ENCODE measurements around the gene CDIP1. TPM values are rescaled to one million over a fixed set of nuclear protein-coding genes. Genes with fewer than 3 reads are reported as not detected.

The CDIP1 gene
- 13.8 to 15.2 TPM (median 14.7 TPM) in 5 replicates for total RNA-seq (2022; extraction: Qiagen RNA extraction)

GRCh38 chr16:4538350-4539235 lies at the start of gene CDIP1:
Gene CDIP1 (minus strand): TSS chr16:4538773. CDS start chr16:4514130, 24,643 bp downstream.

GRCh38 chr16:4556112-4556511 lies 17.5 kb upstream of the CDIP1 start, which contains the start of gene C16orf96:
Gene C16orf96 (plus strand): TSS chr16:4556340. CDS start chr16:4556490, 150 bp downstream.

GRCh38 chr16:4475880-4476788 lies 62.4 kb downstream of the CDIP1 start, which contains the start of gene HMOX2:
Gene HMOX2 (plus strand): TSS chr16:4476398. CDS start chr16:4505525, 29,127 bp downstream.

GRCh38 chr16:4474192-4474961 lies 64.2 kb downstream of the CDIP1 start, which contains the start of gene NMRAL1:
Gene NMRAL1 (minus strand): TSS chr16:4474625. CDS start chr16:4474132, 493 bp downstream.

Other genes starting within 250 kb of the CDIP1 start
- 18.7 to 26.8 TPM (median 25.8 TPM) in 5 replicates for gene GLIS2, start 222.7 kb downstream of the CDIP1 start, total RNA-seq (2022; extraction: Qiagen RNA extraction)
- 55.3 to 73.4 TPM (median 71.7 TPM) in 5 replicates for gene PAM16, start 187.5 kb downstream of the CDIP1 start, total RNA-seq (2022; extraction: Qiagen RNA extraction)
- 3.3 to 5.1 TPM (median 5.0 TPM) in 5 replicates for gene VASN, start 166.9 kb downstream of the CDIP1 start, total RNA-seq (2022; extraction: Qiagen RNA extraction)
- gene CORO7, start 122.2 kb downstream of the CDIP1 start, total RNA-seq (2022; extraction: Qiagen RNA extraction) = 11.6 to 18.8 TPM (median 17.3 TPM) in 5 replicates
- gene DNAJA3, start 112.9 kb downstream of the CDIP1 start, total RNA-seq (2022; extraction: Qiagen RNA extraction) = 58.0 to 69.0 TPM (median 66.0 TPM) in 5 replicates
- gene NMRAL1, start 64.1 kb downstream of the CDIP1 start, total RNA-seq (2022; extraction: Qiagen RNA extraction) = 43.0 to 49.1 TPM (median 47.6 TPM) in 5 replicates
- gene HMOX2, start 62.4 kb downstream of the CDIP1 start, total RNA-seq (2022; extraction: Qiagen RNA extraction) = 59.5 to 70.9 TPM (median 67.8 TPM) in 5 replicates
- gene C16orf96, start 17.6 kb upstream of the CDIP1 start, total RNA-seq (2022; extraction: Qiagen RNA extraction) = 0.02 to 0.06 TPM (median 0.04 TPM) in 5 replicates
- 37.2 to 67.4 TPM (median 63.7 TPM) in 5 replicates for gene UBALD1, start 76.1 kb upstream of the CDIP1 start, total RNA-seq (2022; extraction: Qiagen RNA extraction)
- gene MGRN1, start 86.1 kb upstream of the CDIP1 start, total RNA-seq (2022; extraction: Qiagen RNA extraction) = 38.6 to 45.5 TPM (median 45.1 TPM) in 5 replicates
- 19.3 to 27.6 TPM (median 26.4 TPM) in 5 replicates for gene NUDT16L1, start 154.8 kb upstream of the CDIP1 start, total RNA-seq (2022; extraction: Qiagen RNA extraction)
- gene ANKS3, start 195.5 kb upstream of the CDIP1 start, total RNA-seq (2022; extraction: Qiagen RNA extraction) = 24.5 to 28.4 TPM (median 25.3 TPM) in 5 replicates
- gene DNAAF8, start 195.8 kb upstream of the CDIP1 start, total RNA-seq (2022; extraction: Qiagen RNA extraction) = 0.87 to 1.6 TPM (median 1.3 TPM) in 5 replicates
- gene ZNF500, start 228.4 kb upstream of the CDIP1 start, total RNA-seq (2022; extraction: Qiagen RNA extraction) = 7.8 to 9.5 TPM (median 8.5 TPM) in 5 replicates
- 0.24 TPM in 1 of 5 replicates, not detected in the others for gene SEPTIN12, start 249.6 kb upstream of the CDIP1 start, total RNA-seq (2022; extraction: Qiagen RNA extraction)

Data from A549 treated with AZD2906 at 1 μM for 4 hours (cell line).